HUES48 (cell line): ENCODE measurements around the gene KCNJ10.

Experiments
- H3K27ac ChIP-seq: one replicate; pipeline ENCODE4 v1.7.0; 2013; ENCODE audit warnings: low read depth, low read length, inconsistent platforms
- H3K27me3 ChIP-seq: 2 replicates; pipeline ENCODE4 v1.6.1; 2013; ENCODE audit warnings: mild to moderate bottlenecking, low read length; ENCODE audit not compliant: control insufficient read depth, insufficient read depth
- H3K36me3 ChIP-seq: 2 replicates; pipeline ENCODE4 v1.6.1; 2013; ENCODE audit warnings: low read length; ENCODE audit not compliant: control insufficient read depth, insufficient read depth
- H3K4me1 ChIP-seq: 2 replicates; pipeline ENCODE4 v1.6.1; 2013; ENCODE audit warnings: mild to moderate bottlenecking, low read length; ENCODE audit not compliant: control insufficient read depth, insufficient read depth
- H3K4me3 ChIP-seq: 2 replicates; pipeline ENCODE4 v1.5.1; 2013; ENCODE audit warnings: mild to moderate bottlenecking, low read depth, low read length
- H3K9ac ChIP-seq: 2 replicates; pipeline ENCODE4 v1.6.1; 2013; ENCODE audit warnings: mild to moderate bottlenecking, low read depth, low read length, moderate library complexity
- H3K9me3 ChIP-seq: 2 replicates; pipeline ENCODE4 v1.6.1; 2013; ENCODE audit warnings: low read length; ENCODE audit not compliant: control insufficient read depth, insufficient read depth

Gene KCNJ10

DNA sequence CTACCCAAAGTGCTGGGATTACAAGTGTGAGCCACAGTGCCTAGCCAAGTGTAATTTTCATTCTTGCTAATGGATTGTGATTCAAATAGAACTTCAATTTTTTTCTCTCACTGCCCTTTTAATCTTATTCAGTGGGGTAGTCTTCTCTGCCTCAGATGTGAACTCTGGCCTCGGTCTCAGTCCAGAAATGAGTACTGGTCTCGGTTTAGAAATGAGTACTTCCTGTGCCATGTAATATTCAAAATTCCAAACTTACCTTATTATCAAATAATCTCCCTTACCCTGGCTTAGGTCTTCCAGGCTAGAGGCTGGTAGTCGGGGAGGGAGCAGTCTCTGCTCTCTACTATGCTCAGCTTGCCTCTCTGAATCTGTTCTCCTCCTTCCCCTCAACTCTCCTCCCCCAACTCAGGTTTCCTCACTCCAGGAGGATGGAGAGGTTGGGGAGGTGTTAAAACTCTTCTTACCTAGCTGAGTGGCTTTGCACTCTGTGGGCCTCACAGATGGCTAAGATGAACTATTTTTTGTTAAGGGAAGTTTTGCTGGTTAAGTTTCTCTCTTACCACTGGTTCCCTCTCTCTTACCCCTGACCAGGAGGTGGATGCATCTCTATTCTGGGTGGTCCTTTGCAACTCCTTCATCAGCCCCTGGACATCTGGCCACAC is 111.1 kb downstream of the KCNJ10 start:
- Histone ChIP-seq H3K4me3 (no peak overlapping the region), H3K27ac (no peak overlapping the region), H3K9me3 (no peaks in the 10 kb centered on the region), H3K9ac (no peak overlapping the region), H3K36me3 (no peaks in the 10 kb centered on the region), H3K4me1 (no peaks in the 10 kb centered on the region), H3K27me3 (no peaks in the 10 kb centered on the region)

DNA sequence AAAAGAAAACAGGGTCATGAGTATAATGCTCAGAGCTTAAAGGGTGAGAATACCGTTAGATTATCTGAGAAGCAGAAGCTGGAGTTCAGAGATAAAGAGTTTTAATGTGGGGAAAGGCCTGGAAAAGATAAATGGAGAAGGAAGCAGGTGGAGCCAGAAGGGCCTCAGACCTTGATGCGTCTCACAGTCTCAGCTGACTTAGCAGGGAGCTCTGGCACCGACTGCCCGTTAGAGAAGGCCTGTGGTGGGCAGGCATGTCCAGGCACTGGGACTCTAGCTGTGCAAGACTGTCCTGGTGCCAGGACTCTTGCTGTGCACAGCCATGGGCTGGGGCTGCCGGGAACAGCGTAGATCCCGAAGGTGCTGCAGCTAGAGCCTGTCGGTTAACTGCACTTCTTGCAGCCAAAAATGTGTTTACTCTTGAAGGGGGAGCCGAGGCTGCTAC is 112.1 kb downstream of the KCNJ10 start:
- Histone ChIP-seq H3K27me3 (no peaks in the 10 kb centered on the region), H3K9ac (no peak overlapping the region), H3K36me3 (no peaks in the 10 kb centered on the region), H3K9me3 (no peaks in the 10 kb centered on the region), H3K27ac (no peak overlapping the region), H3K4me1 (no peaks in the 10 kb centered on the region), H3K4me3 (no peak overlapping the region)

DNA sequence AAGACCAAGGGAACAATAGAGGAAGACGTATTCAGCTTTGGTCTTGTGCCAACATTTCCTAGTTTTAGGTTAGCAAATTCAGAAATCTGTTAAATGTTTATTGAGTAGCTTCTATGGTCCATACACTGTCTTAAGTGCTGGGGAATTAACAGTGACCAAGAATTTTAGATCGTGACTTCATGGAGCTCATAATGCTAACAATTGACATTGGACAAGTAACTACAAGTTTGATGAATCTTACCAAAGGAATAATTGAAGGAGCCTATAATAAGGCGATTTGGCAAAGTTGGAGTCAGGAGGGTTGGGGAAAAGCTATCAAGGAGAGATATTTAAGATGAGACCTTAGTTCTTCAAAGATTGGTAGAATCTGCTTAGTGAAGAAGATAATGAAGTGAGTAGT is 114.5 kb downstream of the KCNJ10 start:
- H3K4me1 ChIP-seq = no peaks in the 10 kb centered on the region
- no peak overlapping the region for H3K27ac ChIP-seq
- H3K36me3 ChIP-seq = no peaks in the 10 kb centered on the region
- no peaks in the 10 kb centered on the region for H3K9me3 ChIP-seq
- no peak overlapping the region for H3K9ac ChIP-seq
- no peaks in the 10 kb centered on the region for H3K27me3 ChIP-seq
- no peak overlapping the region for H3K4me3 ChIP-seq

DNA sequence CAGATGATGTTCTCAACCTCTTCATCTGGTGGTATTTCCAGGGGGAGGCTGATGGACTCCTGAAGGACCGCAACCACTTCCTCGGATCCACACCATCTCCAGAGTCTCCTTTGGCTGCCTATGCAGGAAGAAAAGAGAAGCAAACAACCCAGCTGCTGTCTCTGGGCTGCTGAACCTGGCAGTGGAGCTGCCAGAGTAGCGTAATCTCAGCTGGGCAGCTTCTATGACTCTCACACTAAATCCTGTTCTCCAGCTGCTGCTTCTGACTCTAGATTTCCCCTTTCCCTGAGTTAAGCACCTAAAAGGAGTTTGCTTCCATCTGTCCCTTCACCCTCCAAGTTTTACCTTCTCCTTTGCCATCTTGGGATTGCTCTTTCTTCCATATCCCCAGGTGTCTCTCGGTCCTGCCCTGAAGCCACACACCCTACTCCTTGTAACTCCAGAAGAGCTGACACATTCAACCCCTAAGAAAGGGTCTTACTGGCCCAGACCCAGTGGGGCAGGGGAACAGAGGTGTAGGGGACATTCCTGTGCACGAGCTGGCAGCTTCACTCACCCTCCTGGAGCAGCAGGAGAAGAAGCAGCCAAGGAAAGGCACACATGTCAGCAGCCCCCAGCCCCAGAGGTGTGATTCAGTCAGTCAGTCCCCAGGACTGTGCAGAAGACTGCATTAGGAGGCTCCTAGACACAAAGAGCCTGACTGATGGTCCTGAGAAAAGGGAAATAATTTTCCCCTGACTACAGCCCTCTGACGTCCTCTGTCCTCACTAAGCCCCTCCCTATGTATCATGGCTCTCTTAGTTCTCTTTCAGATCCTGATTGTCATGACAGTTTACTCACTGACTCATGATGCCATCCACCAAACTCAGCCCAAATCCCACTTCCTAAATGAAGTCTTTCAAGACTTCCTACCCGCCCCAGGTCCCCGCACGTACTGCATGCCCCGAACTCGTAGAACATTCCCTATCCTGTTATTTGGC is 116.1 kb downstream of the KCNJ10 start, which contains the start of gene SLAMF9:
TSS of gene SLAMF9 (minus strand) at position 702 of the 980 bp plus-strand sequence. CDS start at position 602, 100 bp downstream.
- Histone ChIP-seq H3K4me3 (no peak within 1 kb of the TSS), H3K9me3 (no peaks in the 10 kb centered on the region), H3K27me3 (no peaks in the 10 kb centered on the region), H3K27ac (no peak within 1 kb of the TSS), H3K9ac (no peak within 1 kb of the TSS), H3K36me3 (no peaks in the 10 kb centered on the region), H3K4me1 (no peaks in the 10 kb centered on the region)

GRCh38 chr1:159952932-159953331 is 117.0 kb downstream of the KCNJ10 start:
- no peaks in the 10 kb centered on the region for H3K36me3 ChIP-seq
- H3K27me3 ChIP-seq = no peaks in the 10 kb centered on the region
- H3K4me1 ChIP-seq = no peaks in the 10 kb centered on the region
- H3K27ac ChIP-seq = no peak overlapping the region
- no peak overlapping the region for H3K4me3 ChIP-seq
- H3K9ac ChIP-seq = no peak overlapping the region
- no peaks in the 10 kb centered on the region for H3K9me3 ChIP-seq

DNA sequence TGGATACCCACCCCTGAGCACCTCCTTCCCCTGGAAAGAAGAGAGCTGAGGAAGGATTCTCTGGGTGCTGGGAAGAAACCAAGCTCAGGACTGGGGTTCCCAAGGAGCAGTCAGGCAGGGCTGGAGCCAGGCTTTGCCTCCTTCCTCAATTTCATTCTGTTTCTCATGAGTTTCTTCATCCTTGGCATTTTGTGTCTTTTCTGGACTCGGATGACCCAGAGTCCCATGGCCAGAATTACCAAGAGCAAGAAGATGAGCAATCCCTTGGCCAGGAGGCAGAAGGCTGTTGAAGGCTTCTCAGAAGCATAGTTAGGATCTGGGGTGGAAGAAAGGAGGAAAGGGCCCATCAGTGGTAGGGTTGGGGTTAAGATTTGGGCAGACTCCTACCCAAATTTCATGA is 118.4 kb downstream of the KCNJ10 start:
- H3K27ac ChIP-seq = no peak overlapping the region
- no peaks in the 10 kb centered on the region for H3K9me3 ChIP-seq
- H3K36me3 ChIP-seq = no peaks in the 10 kb centered on the region
- H3K9ac ChIP-seq = no peak overlapping the region
- peaks cover 4% of the 10 kb centered on the region for H3K4me1 ChIP-seq
- no peaks in the 10 kb centered on the region for H3K27me3 ChIP-seq
- no peak overlapping the region for H3K4me3 ChIP-seq

DNA sequence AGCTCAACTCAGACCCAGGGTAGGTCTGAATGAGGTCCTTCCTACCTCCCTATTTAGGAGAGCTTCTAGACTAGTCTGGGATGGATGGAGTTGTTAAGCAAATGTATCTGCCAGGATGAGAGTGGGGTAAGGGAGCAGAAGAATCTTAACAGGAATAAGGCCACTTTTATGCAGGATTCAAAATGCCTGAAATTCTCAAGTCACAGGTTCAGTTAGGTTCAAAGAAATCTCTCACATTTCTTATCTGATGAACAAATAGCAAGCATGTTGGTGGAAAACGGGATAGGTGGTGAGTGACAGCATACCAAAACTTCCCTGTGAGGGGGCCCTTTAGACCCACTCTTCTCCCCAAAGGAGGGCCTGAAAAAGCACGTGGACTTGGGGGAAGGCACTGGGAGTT is 118.9 kb downstream of the KCNJ10 start:
- Histone ChIP-seq H3K27ac (no peak overlapping the region), H3K9me3 (no peaks in the 10 kb centered on the region), H3K36me3 (no peaks in the 10 kb centered on the region), H3K4me3 (no peak overlapping the region), H3K27me3 (no peaks in the 10 kb centered on the region), H3K9ac (no peak overlapping the region), H3K4me1 (peaks cover 9% of the 10 kb centered on the region)

DNA sequence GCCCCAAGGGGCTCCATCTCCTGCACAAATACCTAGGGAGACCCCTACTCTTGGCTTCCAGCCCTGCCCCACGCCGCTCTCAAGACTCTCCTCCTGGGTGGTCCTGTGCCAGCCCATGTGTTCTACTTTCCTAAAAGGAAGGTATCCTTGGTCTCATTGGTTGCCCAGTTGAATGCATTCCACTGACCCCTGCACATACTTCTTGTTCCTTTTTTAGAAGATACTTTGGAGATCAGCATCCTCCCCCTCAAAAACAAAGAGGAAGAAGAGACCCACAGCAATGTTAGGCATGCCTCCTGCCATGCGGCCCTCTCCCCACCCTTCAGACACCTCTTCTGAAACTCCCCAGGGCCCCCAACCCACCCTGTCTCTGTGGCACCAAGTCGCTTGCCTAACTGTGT is 120.0 kb downstream of the KCNJ10 start:
- H3K27me3 ChIP-seq = no peaks in the 10 kb centered on the region
- H3K36me3 ChIP-seq = no peaks in the 10 kb centered on the region
- H3K9ac ChIP-seq = no peak overlapping the region
- H3K27ac ChIP-seq = no peak overlapping the region
- no peak overlapping the region for H3K4me3 ChIP-seq
- no peaks in the 10 kb centered on the region for H3K9me3 ChIP-seq
- peaks cover 10% of the 10 kb centered on the region for H3K4me1 ChIP-seq

- Histone ChIP-seq H3K4me1 (peaks cover 18% of the 10 kb centered on the region), H3K9ac (no peak overlapping the region)
Measured at GRCh38 chr1:159949123-159949522, 120.8 kb downstream of the KCNJ10 start.

More at GRCh38 chr1:159949123-159949522, 120.8 kb downstream of the KCNJ10 start:
- no peaks in the 10 kb centered on the region for H3K27me3 ChIP-seq
- no peak overlapping the region for H3K27ac ChIP-seq
- H3K9me3 ChIP-seq = no peaks in the 10 kb centered on the region
- H3K4me3 ChIP-seq = no peak overlapping the region
- H3K36me3 ChIP-seq = no peaks in the 10 kb centered on the region
